GM10266 (cell line): ENCODE measurements around the gene MARCHF4.

ENCODE experiments used
- DNase-seq: peaks from one replicate; pipeline ENCODE4 v3.0.0; 2012; ENCODE audit errors: extremely low spot score
- CTCF ChIP-seq: IDR thresholded peaks from 2 replicates; pipeline ENCODE4 v1.5.1; 2012; ENCODE audit warnings: mild to moderate bottlenecking, low read depth; ENCODE audit not compliant: control insufficient read depth, insufficient read depth; ENCODE audit errors: missing control alignments

Gene MARCHF4

GRCh38 chr2:216404010-216404618 lies 31.8 kb upstream of the MARCHF4 start:
- peak; percentile 82 for TF ChIP-seq CTCF
- DNase-seq, result peak; percentile 42

GRCh38 chr2:216402751-216403150 lies 30.5 kb upstream of the MARCHF4 start:
- TF ChIP-seq CTCF, result no peak
- DNase-seq, result no peak

GRCh38 chr2:216399621-216400020 lies 27.3 kb upstream of the MARCHF4 start:
- DNase-seq, result no peak
- no peak for TF ChIP-seq CTCF

- no peak for TF ChIP-seq CTCF
- no peak for DNase-seq
Measured at GRCh38 chr2:216394881-216395280, 22.6 kb upstream of the MARCHF4 start.

- no peak for DNase-seq
- no peak for TF ChIP-seq CTCF
Measured at GRCh38 chr2:216392945-216393840, 20.9 kb upstream of the MARCHF4 start.

- no peak for TF ChIP-seq CTCF
- DNase-seq, result no peak
Measured at GRCh38 chr2:216392018-216392562, 19.8 kb upstream of the MARCHF4 start.

- no peak for TF ChIP-seq CTCF
- no peak for DNase-seq
Measured at GRCh38 chr2:216391401-216391800, 19.1 kb upstream of the MARCHF4 start.
